ENCODE results near the gene PUM2. TPM values are rescaled to one million over a fixed set of nuclear protein-coding genes. Genes with fewer than 3 reads are reported as not detected.
"Not testable (repeated sequence)": the region's sequence is repeated elsewhere in the genome, so short reads cannot be mapped to it uniquely, and the experiment has no call there.

Gene PUM2
- total RNA-seq, 1 experiment from 2014 or later: 85.6 TPM

- ATAC-seq: no peak
- Histone ChIP-seq H3K9me3 (ENCODE audit: control insufficient read depth, insufficient read depth, low read depth, low read length) (no peaks in the 10 kb centered on the region), H3K4me3 (ENCODE audit: low read depth in 2 of 2, low read length in 2 of 2) (no peak overlapping the region), H3K27me3 (ENCODE audit: control insufficient read depth, insufficient read depth, low read length) (no peaks in the 10 kb centered on the region), H3K4me1 (ENCODE audit: control insufficient read depth, insufficient read depth, low read length) (no peaks in the 10 kb centered on the region), H3K27ac (ENCODE audit: low read length) (no peak overlapping the region), H3K36me3 (ENCODE audit: control insufficient read depth, insufficient read depth, low read length) (peaks cover 57% of the 10 kb centered on the region)
- no peak for TF ChIP-seq TCF7L2 (IDR thresholded peaks at IDR 0.05; ENCODE audit: low read depth, low read length)
- TF ChIP-seq SIN3A (IDR thresholded peaks at IDR 0.05; ENCODE audit: borderline replicate concordance, insufficient read depth, low read depth, low read length): no peak
- no peak for TF ChIP-seq CTCF (IDR thresholded peaks at IDR 0.05)
- TF ChIP-seq POLR2AphosphoS5 (IDR thresholded peaks at IDR 0.05; ENCODE audit: low read depth, low read length): no peak
- TF ChIP-seq REST (IDR thresholded peaks at IDR 0.05; ENCODE audit: insufficient read depth in 1 of 2, low read depth in 2 of 2, low read length in 1 of 2): no peak
- no peak for DNase-seq (ENCODE audit: low read depth, low spot score)
- CTCF ChIA-PET: interaction anchor here (1.3 kb wide), 1 partner anchor 9 kb away, joined by 3 read pairs; no protein-coding TSS in a partner anchor
- BruUV-seq (replicated peaks): no TSS peak
- in situ Hi-C loops (cut with HindIII; ENCODE audit: low pct_unique_long_range_greater_than_20kb, low sequenced_read_pairs) (no loop called here), intact Hi-C loops (cut with micrococcal nuclease; ENCODE audit: unreplicated experiment) (no loop called here)
- POLR2A ChIA-PET: interaction anchor here (0.9 kb wide), 1 partner anchor 17 kb away, joined by 4 read pairs; no protein-coding TSS in a partner anchor
Observed at GRCh38 chr2:20281876-20282275, 68.8 kb downstream of the PUM2 start.

GRCh38 chr2:20273042-20273441, 77.6 kb downstream of the PUM2 start:
- Histone ChIP-seq H3K36me3 (ENCODE audit: control insufficient read depth, insufficient read depth, low read length) (peaks cover 22% of the 10 kb centered on the region), H3K4me3 (ENCODE audit: low read depth in 2 of 2, low read length in 2 of 2) (no peak overlapping the region), H3K27me3 (ENCODE audit: control insufficient read depth, insufficient read depth, low read length) (no peaks in the 10 kb centered on the region), H3K4me1 (ENCODE audit: control insufficient read depth, insufficient read depth, low read length) (no peaks in the 10 kb centered on the region), H3K9me3 (ENCODE audit: control insufficient read depth, insufficient read depth, low read depth, low read length) (no peaks in the 10 kb centered on the region), H3K27ac (ENCODE audit: low read length) (no peak overlapping the region)
- intact Hi-C loops (cut with micrococcal nuclease; ENCODE audit: unreplicated experiment): no loop called here
- DNase-seq (ENCODE audit: low read depth, low spot score) (no peak), ATAC-seq (no peak)
- TF ChIP-seq CTCF (IDR thresholded peaks at IDR 0.05) (no peak), POLR2AphosphoS5 (IDR thresholded peaks at IDR 0.05; ENCODE audit: low read depth, low read length) (no peak), TCF7L2 (IDR thresholded peaks at IDR 0.05; ENCODE audit: low read depth, low read length) (no peak), REST (IDR thresholded peaks at IDR 0.05; ENCODE audit: insufficient read depth in 1 of 2, low read depth in 2 of 2, low read length in 1 of 2) (no peak), SIN3A (IDR thresholded peaks at IDR 0.05; ENCODE audit: borderline replicate concordance, insufficient read depth, low read depth, low read length) (no peak)
- no TSS peak for BruUV-seq (replicated peaks)
- ChIA-PET POLR2A (no interaction called here), CTCF (no interaction called here)
- in situ Hi-C loops (cut with HindIII; ENCODE audit: low pct_unique_long_range_greater_than_20kb, low sequenced_read_pairs): no loop called here

GRCh38 chr2:20268317-20268716, 82.3 kb downstream of the PUM2 start:
- H3K27me3 ChIP-seq (ENCODE audit: control insufficient read depth, insufficient read depth, low read length); H3K27ac ChIP-seq (ENCODE audit: low read length); H3K4me3 ChIP-seq (ENCODE audit: low read depth in 2 of 2, low read length in 2 of 2); DNase-seq (ENCODE audit: low read depth, low spot score); POLR2A ChIA-PET; in situ Hi-C loops (cut with HindIII; ENCODE audit: low pct_unique_long_range_greater_than_20kb, low sequenced_read_pairs); H3K4me1 ChIP-seq (ENCODE audit: control insufficient read depth, insufficient read depth, low read length); CTCF ChIA-PET; intact Hi-C loops (cut with micrococcal nuclease; ENCODE audit: unreplicated experiment); ATAC-seq; BruUV-seq (replicated peaks); H3K9me3 ChIP-seq (ENCODE audit: control insufficient read depth, insufficient read depth, low read depth, low read length): not testable (repeated sequence)
- H3K36me3 ChIP-seq (ENCODE audit: control insufficient read depth, insufficient read depth, low read length): peaks cover 14% of the 10 kb centered on the region; the same call in 1 of the 2 replicates
